ENCODE measurements around the gene DRAM2.
"Not testable (repeated sequence)": the region's sequence is repeated elsewhere in the genome, so short reads cannot be mapped to it uniquely, and the experiment has no call there.

The DRAM2 gene

GRCh38 chr1:111141245-111142220, 1.6 kb upstream of the DRAM2 start:
- ATAC-seq = no peak

- ATAC-seq = no peak
Measured at GRCh38 chr1:111140680-111140967, 731 bp upstream of the DRAM2 start.

- peak; percentile 59 to 61 for ATAC-seq
Measured at GRCh38 chr1:111139324-111139955, 453 bp downstream of the DRAM2 start.

GRCh38 chr1:111133866-111134265, 6.0 kb downstream of the DRAM2 start:
- ATAC-seq = no peak

GRCh38 chr1:111131693-111132092, 8.2 kb downstream of the DRAM2 start:
- no peak for ATAC-seq

- no peak for ATAC-seq
Measured at GRCh38 chr1:111129376-111129775, 10.5 kb downstream of the DRAM2 start.

- peak; percentile 48 to 58 for ATAC-seq
Measured at GRCh38 chr1:111127923-111128643, 11.8 kb downstream of the DRAM2 start.

GRCh38 chr1:111126354-111126753, 13.5 kb downstream of the DRAM2 start:
- no peak for ATAC-seq

- no peak for ATAC-seq
Measured at GRCh38 chr1:111116496-111116895, 23.4 kb downstream of the DRAM2 start.

GRCh38 chr1:111110197-111110899, 29.5 kb downstream of the DRAM2 start:
- ATAC-seq = no peak

- ATAC-seq = no peak
Measured at GRCh38 chr1:111104981-111105380, 34.9 kb downstream of the DRAM2 start.

GRCh38 chr1:111101854-111102642, 37.8 kb downstream of the DRAM2 start:
- ATAC-seq = no peak

- ATAC-seq = no peak
Measured at GRCh38 chr1:111099289-111099688, 40.6 kb downstream of the DRAM2 start.

- no peak for ATAC-seq
Measured at GRCh38 chr1:111097356-111098099, 42.4 kb downstream of the DRAM2 start.

GRCh38 chr1:111095421-111095820, 44.5 kb downstream of the DRAM2 start:
- not testable (repeated sequence) for ATAC-seq

GRCh38 chr1:111089638-111090037, 50.3 kb downstream of the DRAM2 start:
- no peak for ATAC-seq

GRCh38 chr1:111085676-111086075, 54.2 kb downstream of the DRAM2 start:
- no peak for ATAC-seq

GRCh38 chr1:111084999-111085398, 54.9 kb downstream of the DRAM2 start:
- no peak for ATAC-seq

- ATAC-seq = no peak
Measured at GRCh38 chr1:111082421-111083203, 57.3 kb downstream of the DRAM2 start.

GRCh38 chr1:111079329-111079728, 60.6 kb downstream of the DRAM2 start:
- not testable (repeated sequence) for ATAC-seq

Measured in activated CD4-positive, CD25-positive, alpha-beta regulatory T cell treated with anti-CD3 and anti-CD28 coated beads, Interleukin-2, amount 50 U/mL, for 24 hours (primary cell).